Right lobe of liver (tissue), 6 donors: ENCODE data around the gene KIAA0513. TPM values are rescaled to one million over a fixed set of nuclear protein-coding genes. Genes with fewer than 3 reads are reported as not detected.

Source experiments
- ATAC-seq, 4 donors: fragments of 200-7000 bp; cut with Tn5 transposase; one replicate each; pipeline ENCODE4 v1.9.1; 2020; ENCODE audit warnings: mild to moderate bottlenecking in 4 of 4, moderate library complexity in 4 of 4
- DNase-seq, 3 donors: peaks; one replicate each; pipeline ENCODE4 v3.0.0-alpha.2; 2020
- H3K27ac ChIP-seq, 3 donors: fragments of 200-600 bp; one replicate each; pipeline ENCODE4 v1.8.0; 2022
- H3K27me3 ChIP-seq, 2 donors: fragments of 200-600 bp; one replicate each; pipeline ENCODE4 v1.8.0; 2022
- H3K36me3 ChIP-seq, 4 donors: fragments of 200-600 bp; sonication (generic) in 1 of 4; one replicate each; pipeline versions ENCODE4 v1.5.1 to v1.8.0; 2017 to 2022; ENCODE audit warnings: control low read depth in 1 of 4
- H3K4me1 ChIP-seq, 4 donors: fragments of 200-600 bp; sonication (generic) in 1 of 4; one replicate each; pipeline versions ENCODE4 v1.5.1 to v1.8.0; 2017 to 2022; ENCODE audit warnings: control low read depth in 1 of 4
- H3K4me3 ChIP-seq, 3 donors: fragments of 200-600 bp; one replicate each; pipeline ENCODE4 v1.8.0; 2022
- H3K9me3 ChIP-seq, 4 donors: fragments of 200-600 bp; sonication (generic) in 1 of 4; one replicate each; pipeline versions ENCODE4 v1.5.1 to v1.8.0; 2017 to 2022; ENCODE audit warnings: control low read depth in 1 of 4
- CTCF ChIP-seq, 4 donors: fragments of 200-600 bp in 3 of 4; fragments of 450-650 bp in 1 of 4; IDR thresholded peaks; one replicate each; pipeline versions ENCODE4 v1.5.1 to v1.8.0; 2016 to 2022; ENCODE audit warnings: antibody characterized with exemption in 4 of 4, mild to moderate bottlenecking in 2 of 4
- POLR2A ChIP-seq: fragments of 450-650 bp; IDR thresholded peaks from one replicate; pipeline ENCODE4 v1.6.1; 2017; ENCODE audit warnings: antibody characterized with exemption, mild to moderate bottlenecking
- WGBS: methylation state at CpG from one replicate; pipeline ENCODE4 v1.1.6; 2018; ENCODE audit warnings: low coverage, low lambda C conversion rate; ENCODE audit not compliant: insufficient coverage; ENCODE audit errors: missing lambda C conversion rate; 5-methylcytosine and 5-hydroxymethylcytosine counted together
- intact Hi-C, 2 donors: fragments of 100-400 bp; cut with DNase I; formaldehyde crosslinking; loops; one replicate each; pipeline versions ENCODE4 v1.11.2 to v1.14.1; 2022
- total RNA-seq, 6 experiments: library from RNA; depleted of rRNA in 2 of 6; stranded (reverse); fragments of >200 nt in 2 of 6; fragmentation: NEBNext Ultra II Directional in 3 of 6; extraction: Animal tissue kit (Norgen Biotek cat#: 25700) in 3 of 6; gene quantifications; one replicate each; pipeline versions ENCODE4 v1.1.0 to v1.2.4, GENCODE V29; 2016 to 2023
- donor health status: DM: no; HTN: yes; CAD: no.
- donor health status: DM: no; HTN: no; CAD: no.
- donor health status: DM: no; HTN: no; CAD: no.
- donor health status: DM: no; HTN: yes; CAD: no.
- donor health status: DM: no; HTN: yes; CAD: no.

KIAA0513 gene
- total RNA-seq, 6 experiments from 2014 or later: 2.6 to 7.4 (median 4.7) TPM

DNA sequence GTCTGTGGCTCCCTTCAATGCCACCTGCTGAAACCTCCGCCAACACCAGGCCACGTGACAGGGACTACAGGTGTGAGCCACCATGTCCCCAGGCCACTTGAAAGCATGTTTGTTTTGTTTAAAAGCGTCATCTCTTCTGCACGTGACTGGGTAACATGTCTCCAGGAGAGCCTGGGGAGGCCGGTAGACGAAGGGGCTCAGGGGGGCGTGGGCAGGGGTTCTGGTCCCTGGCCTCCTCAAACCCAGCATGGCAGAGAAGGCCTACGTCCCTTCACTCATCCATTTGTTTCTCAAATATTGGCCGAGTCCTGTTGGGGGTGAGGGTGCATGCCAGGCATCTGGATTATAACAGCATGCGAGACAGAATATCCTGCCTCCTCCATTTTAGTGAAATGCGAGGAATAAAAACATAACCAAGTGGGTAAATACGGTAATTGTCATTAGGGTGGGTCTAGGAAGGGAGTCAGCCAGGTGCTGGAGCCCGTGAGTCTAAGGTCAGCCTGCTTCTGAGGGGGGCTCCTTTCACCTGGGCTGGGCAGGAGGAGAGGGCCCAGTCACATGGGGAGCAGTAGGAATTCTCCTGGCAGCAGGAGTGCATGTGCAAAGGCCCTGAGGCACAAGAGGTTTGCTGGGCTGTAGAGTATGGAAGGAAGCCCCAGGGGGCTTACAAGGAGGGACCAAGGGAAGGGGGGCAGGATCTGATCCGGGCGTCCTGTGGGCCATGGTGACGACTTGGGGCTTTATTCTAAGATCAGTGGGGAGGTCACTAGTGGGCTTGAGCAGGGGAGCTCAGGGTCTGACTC is 111.4 kb downstream of the KIAA0513 start:
- WGBS: 83% methylated on average over 13 of the region's 16 CpGs
- ATAC-seq (no peak), DNase-seq (no peak)
- H3K9me3 ChIP-seq: peaks cover 0 to 5% (median 0%) of the 10 kb centered on the region in 4 donors
- H3K27me3 ChIP-seq: no peaks in the 10 kb centered on the region
- TF ChIP-seq POLR2A (no peak), CTCF (IDR thresholded peaks at IDR 0.05) (no peak)
- H3K4me3 ChIP-seq: no peak overlapping the region
- intact Hi-C loops: no loop called here
- no peak overlapping the region for H3K27ac ChIP-seq
- H3K36me3 ChIP-seq: no peaks in the 10 kb centered on the region
- peaks cover 0 to 10% (median 3%) of the 10 kb centered on the region in 4 donors for H3K4me1 ChIP-seq

GRCh38 chr16:85139881-85140339 is 112.3 kb downstream of the KIAA0513 start:
- no peak for DNase-seq
- H3K27me3 ChIP-seq: no peaks in the 10 kb centered on the region
- H3K36me3 ChIP-seq: no peaks in the 10 kb centered on the region
- peaks cover 0 to 10% (median 3%) of the 10 kb centered on the region in 4 donors for H3K4me1 ChIP-seq
- intact Hi-C loops: no loop called here
- ATAC-seq: no peak
- peaks cover 0 to 5% (median 0%) of the 10 kb centered on the region in 4 donors for H3K9me3 ChIP-seq
- H3K27ac ChIP-seq: no peak overlapping the region
- WGBS: 51% methylated on average over 8 of the region's 9 CpGs
- no peak overlapping the region for H3K4me3 ChIP-seq
- no peak for TF ChIP-seq CTCF (IDR thresholded peaks at IDR 0.05)
- no peak for TF ChIP-seq POLR2A

- peaks cover 0 to 5% (median 0%) of the 10 kb centered on the region in 4 donors for H3K9me3 ChIP-seq
- H3K4me1 ChIP-seq: peaks cover 0 to 10% (median 3%) of the 10 kb centered on the region in 4 donors
- ATAC-seq (no peak), DNase-seq (no peak)
- no peak overlapping the region for H3K27ac ChIP-seq
- TF ChIP-seq CTCF (IDR thresholded peaks at IDR 0.05) (no peak), POLR2A (no peak)
- H3K36me3 ChIP-seq: no peaks in the 10 kb centered on the region
- H3K4me3 ChIP-seq: no peak overlapping the region
- intact Hi-C loops: no loop called here
- H3K27me3 ChIP-seq: no peaks in the 10 kb centered on the region
- 78% methylated on average over 10 of the region's 12 CpGs for WGBS
Measured at GRCh38 chr16:85140455-85141012, 112.9 kb downstream of the KIAA0513 start.

DNA sequence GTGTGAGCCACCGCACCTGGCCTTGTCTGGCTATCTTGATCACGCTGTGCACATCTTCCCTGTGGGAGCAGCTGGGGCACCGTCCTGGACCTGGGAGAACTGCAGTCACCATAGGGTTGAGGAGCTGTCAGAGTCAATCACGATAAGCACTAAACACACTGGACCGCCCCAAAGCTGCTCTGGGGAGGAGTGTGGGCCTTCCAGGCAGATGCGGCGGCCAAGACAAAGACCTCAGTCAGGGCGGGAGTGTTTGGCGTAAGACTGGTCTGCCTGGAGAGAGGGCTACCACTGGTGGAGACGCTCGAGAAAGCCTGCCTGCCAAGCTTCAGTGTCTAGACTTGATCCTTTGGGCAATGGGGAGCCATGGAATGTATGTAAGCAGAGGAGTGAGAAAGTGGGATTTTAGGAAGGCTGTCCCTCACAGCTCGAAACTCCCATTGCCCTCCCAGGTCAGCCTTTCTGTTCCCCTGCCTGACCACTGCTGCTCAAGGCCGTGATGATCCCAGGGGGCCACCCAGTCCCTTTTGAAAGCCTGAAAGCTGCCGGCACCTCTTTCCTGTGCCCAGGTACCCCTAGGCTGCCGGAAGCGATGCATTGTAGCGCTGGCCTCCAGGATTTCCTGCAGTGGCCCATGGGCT is 114.0 kb downstream of the KIAA0513 start:
- Histone ChIP-seq H3K4me1 (peaks cover 0 to 10% (median 4%) of the 10 kb centered on the region in 4 donors), H3K36me3 (no peaks in the 10 kb centered on the region), H3K9me3 (peaks cover 0 to 2% (median 0%) of the 10 kb centered on the region in 4 donors), H3K27me3 (no peaks in the 10 kb centered on the region), H3K4me3 (no peak overlapping the region), H3K27ac (no peak overlapping the region)
- TF ChIP-seq POLR2A (no peak), CTCF (IDR thresholded peaks at IDR 0.05) (no peak)
- intact Hi-C loops: no loop called here
- no CpG with 5 or more reads among the region's 17 CpGs for WGBS
- ATAC-seq (no peak), DNase-seq (no peak)
